Hematopoietic multipotent progenitor cell treated with erythropoietin and hydrocortisone succinate and interleukin-3 and kit ligand, for 8 days (in vitro differentiated cells): Measurements from ENCODE around the gene BTC.
"Not testable (repeated sequence)": the region's sequence is repeated elsewhere in the genome, so short reads cannot be mapped to it uniquely, and the experiment has no call there.

Experiments
- DNase-seq: peaks from one replicate; pipeline ENCODE4 v3.0.0-alpha.2; 2015

BTC gene

GRCh38 chr4:74757136-74757535 is 37.2 kb downstream of the BTC start:
- no peak for DNase-seq

GRCh38 chr4:74755486-74755885 is 38.8 kb downstream of the BTC start:
- DNase-seq, result no peak

- no peak for DNase-seq
Observed at GRCh38 chr4:74754218-74754617, 40.1 kb downstream of the BTC start.

GRCh38 chr4:74752798-74753197 is 41.5 kb downstream of the BTC start:
- DNase-seq, result no peak

GRCh38 chr4:74751856-74752255 is 42.5 kb downstream of the BTC start:
- DNase-seq, result no peak

GRCh38 chr4:74751247-74751646 is 43.1 kb downstream of the BTC start:
- no peak for DNase-seq

- no peak for DNase-seq
Observed at GRCh38 chr4:74742185-74742584, 52.1 kb downstream of the BTC start.

- no peak for DNase-seq
Observed at GRCh38 chr4:74738464-74739143, 55.7 kb downstream of the BTC start.

- DNase-seq, result no peak
Observed at GRCh38 chr4:74734995-74735394, 59.3 kb downstream of the BTC start.

GRCh38 chr4:74733756-74734155 is 60.6 kb downstream of the BTC start:
- DNase-seq, result no peak

- no peak for DNase-seq
Observed at GRCh38 chr4:74724979-74725378, 69.3 kb downstream of the BTC start.

- DNase-seq, result no peak
Observed at GRCh38 chr4:74716436-74716765, 77.9 kb downstream of the BTC start.

- DNase-seq, result no peak
Observed at GRCh38 chr4:74715706-74716435, 78.5 kb downstream of the BTC start.

GRCh38 chr4:74714611-74715130 is 79.7 kb downstream of the BTC start:
- DNase-seq, result no peak

GRCh38 chr4:74708135-74708534 is 86.2 kb downstream of the BTC start:
- not testable (repeated sequence) for DNase-seq
